ENCODE measurements around the gene CELF2.

The CELF2 gene

GRCh38 chr10:11263767-11264166, 246.1 kb downstream of the CELF2 start:
- DNase-seq (ENCODE audit: low read depth in 2 of 2, low spot score in 1 of 2): no peak

- no peak for DNase-seq (ENCODE audit: low read depth in 2 of 2, low spot score in 1 of 2)
Observed at GRCh38 chr10:11264296-11265048, 246.8 kb downstream of the CELF2 start.

- DNase-seq (ENCODE audit: low read depth in 2 of 2, low spot score in 1 of 2): no peak
Observed at GRCh38 chr10:11265484-11265883, 247.8 kb downstream of the CELF2 start.

- DNase-seq (ENCODE audit: low read depth in 2 of 2, low spot score in 1 of 2): no peak
Observed at GRCh38 chr10:11266426-11266825, 248.8 kb downstream of the CELF2 start.

- DNase-seq (ENCODE audit: low read depth in 2 of 2, low spot score in 1 of 2): peak; percentile 45 to 61
Observed at GRCh38 chr10:11270135-11270857, 252.6 kb downstream of the CELF2 start.

- no peak for DNase-seq (ENCODE audit: low read depth in 2 of 2, low spot score in 1 of 2)
Observed at GRCh38 chr10:11270858-11271179, 253.1 kb downstream of the CELF2 start.

- DNase-seq (ENCODE audit: low read depth in 2 of 2, low spot score in 1 of 2): no peak
Observed at GRCh38 chr10:11272915-11273389, 255.3 kb downstream of the CELF2 start.

GRCh38 chr10:11274452-11274851, 256.8 kb downstream of the CELF2 start:
- DNase-seq (ENCODE audit: low read depth in 2 of 2, low spot score in 1 of 2): no peak

- DNase-seq (ENCODE audit: low read depth in 2 of 2, low spot score in 1 of 2): no peak
Observed at GRCh38 chr10:11275651-11276050, 258.0 kb downstream of the CELF2 start.

GRCh38 chr10:11276449-11276990, 258.8 kb downstream of the CELF2 start:
- no peak for DNase-seq (ENCODE audit: low read depth in 2 of 2, low spot score in 1 of 2)

- DNase-seq (ENCODE audit: low read depth in 2 of 2, low spot score in 1 of 2): no peak
Observed at GRCh38 chr10:11279314-11279713, 261.6 kb downstream of the CELF2 start.

GRCh38 chr10:11280187-11280932, 262.7 kb downstream of the CELF2 start:
- no peak for DNase-seq (ENCODE audit: low read depth in 2 of 2, low spot score in 1 of 2)

- DNase-seq (ENCODE audit: low read depth in 2 of 2, low spot score in 1 of 2): no peak
Observed at GRCh38 chr10:11282156-11282555, 264.5 kb downstream of the CELF2 start.

- DNase-seq (ENCODE audit: low read depth in 2 of 2, low spot score in 1 of 2): no peak
Observed at GRCh38 chr10:11282661-11283060, 265.0 kb downstream of the CELF2 start.

- no peak for DNase-seq (ENCODE audit: low read depth in 2 of 2, low spot score in 1 of 2)
Observed at GRCh38 chr10:11284291-11285085, 266.8 kb downstream of the CELF2 start.

- DNase-seq (ENCODE audit: low read depth in 2 of 2, low spot score in 1 of 2): no peak
Observed at GRCh38 chr10:11285171-11285570, 267.5 kb downstream of the CELF2 start.

GRCh38 chr10:11286261-11286852, 268.7 kb downstream of the CELF2 start:
- DNase-seq (ENCODE audit: low read depth in 2 of 2, low spot score in 1 of 2): no peak

- DNase-seq (ENCODE audit: low read depth in 2 of 2, low spot score in 1 of 2): no peak
Observed at GRCh38 chr10:11288302-11288701, 270.6 kb downstream of the CELF2 start.

- no peak for DNase-seq (ENCODE audit: low read depth in 2 of 2, low spot score in 1 of 2)
Observed at GRCh38 chr10:11290156-11290890, 272.7 kb downstream of the CELF2 start.

Data from stimulated activated CD8-positive, alpha-beta memory T cell treated with anti-CD3 and anti-CD28 coated beads, Interleukin-4, amount 100 ng/mL, for 4 hours (primary cell).